Body of pancreas (tissue), 4 donors: ENCODE measurements around the gene MKI67. TPM values are rescaled to one million over a fixed set of nuclear protein-coding genes. Genes with fewer than 3 reads are reported as not detected.

Experiments used
- ATAC-seq: fragments of 150-250 bp; one replicate; pipeline ENCODE4 v1.9.1; 2016
- DNase-seq, 4 donors: peaks; one replicate each; pipeline ENCODE4 v3.0.0-alpha.2; 2019
- H3K27ac ChIP-seq, 4 donors: fragments of 200-600 bp; sonication (generic); 1 replicate in 3 of 4; 2 replicates in 1 of 4; pipeline versions ENCODE4 v1.5.1 to v1.6.1; 2016 to 2019; ENCODE audit warnings: mild to moderate bottlenecking in 1 of 4, mixed read lengths in 1 of 4, moderate library complexity in 1 of 4
- H3K27me3 ChIP-seq, 2 donors: fragments of 200-600 bp; sonication (generic); one replicate each; pipeline ENCODE4 v1.6.0; 2016; ENCODE audit warnings: mild to moderate bottlenecking in 1 of 2
- H3K36me3 ChIP-seq, 2 donors: fragments of 200-600 bp; sonication (generic); replicated peaks in 1 of 2; 2 replicates each; pipeline ENCODE4 v1.5.1; 2016; ENCODE audit warnings: low read depth in 2 of 2; ENCODE audit not compliant: insufficient read depth in 1 of 2
- H3K4me1 ChIP-seq: fragments of 200-600 bp; sonication (generic); one replicate; pipeline ENCODE4 v1.6.0; 2016
- H3K4me3 ChIP-seq, 2 donors: fragments of 200-600 bp; sonication (generic); 1 replicate in 1 of 2; 2 replicates in 1 of 2; pipeline ENCODE4 v1.5.1; 2016 to 2019
- H3K9me3 ChIP-seq, 3 donors: fragments of 200-600 bp; sonication (generic); 1 replicate in 2 of 3; 2 replicates in 1 of 3; pipeline ENCODE4 v1.5.1; 2016
- POLR2A ChIP-seq, 3 donors: fragments of 450-650 bp; IDR thresholded peaks; one replicate each; pipeline ENCODE4 v1.6.1; 2016; ENCODE audit warnings: antibody characterized with exemption in 3 of 3, mild to moderate bottlenecking in 2 of 3
- WGBS, 2 donors: methylation state at CpG; one replicate each; pipeline ENCODE4 v1.1.5; 2017; 5-methylcytosine and 5-hydroxymethylcytosine counted together
- intact Hi-C: fragments of 100-400 bp; cut with DNase I; formaldehyde crosslinking; loops from one replicate; pipeline ENCODE4 v1.15.1; 2023
- total RNA-seq, 2 donors: library from RNA; depleted of rRNA; stranded (reverse); fragments of >200 nt; gene quantifications; one replicate each; pipeline ENCODE4 v1.1.0, GENCODE V29; 2016
- TF ChIP-seq, protein P1 (sequence below), 7 experiments: fragments of 450-650 bp in 4 of 7; fragments of 200-600 bp in 3 of 7; sonication (generic) in 3 of 7; IDR thresholded peaks; one replicate each; pipeline ENCODE4 v1.5.1; 2016 to 2019; ENCODE audit warnings: antibody characterized with exemption in 7 of 7

MKI67 gene
- total RNA-seq, 2 donors from 2014 or later: under 0.01 to 0.33 TPM

DNA sequence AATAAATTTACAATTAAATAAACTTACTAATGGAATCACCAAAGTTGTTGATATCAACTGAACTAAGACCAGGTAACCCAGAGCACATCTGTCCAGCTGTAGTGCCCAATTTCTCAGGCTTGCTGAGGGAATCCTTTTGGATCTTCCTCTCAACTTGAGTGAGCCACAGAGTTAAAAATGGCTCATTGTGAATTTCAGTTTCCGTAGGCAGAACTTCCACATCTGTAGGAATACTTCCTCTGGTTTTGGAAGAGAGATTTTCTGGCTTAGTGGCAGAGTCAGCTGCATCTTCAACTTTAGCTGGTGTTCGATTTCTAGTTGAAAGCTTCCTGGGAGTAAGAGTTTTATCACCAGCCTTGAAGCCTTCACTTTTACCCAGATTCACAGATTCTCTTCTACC, 11.3 kb downstream of the MKI67 start:
- TF ChIP-seq POLR2A (IDR thresholded peaks at IDR 0.05): no peak
- TF ChIP-seq, protein P1, sequence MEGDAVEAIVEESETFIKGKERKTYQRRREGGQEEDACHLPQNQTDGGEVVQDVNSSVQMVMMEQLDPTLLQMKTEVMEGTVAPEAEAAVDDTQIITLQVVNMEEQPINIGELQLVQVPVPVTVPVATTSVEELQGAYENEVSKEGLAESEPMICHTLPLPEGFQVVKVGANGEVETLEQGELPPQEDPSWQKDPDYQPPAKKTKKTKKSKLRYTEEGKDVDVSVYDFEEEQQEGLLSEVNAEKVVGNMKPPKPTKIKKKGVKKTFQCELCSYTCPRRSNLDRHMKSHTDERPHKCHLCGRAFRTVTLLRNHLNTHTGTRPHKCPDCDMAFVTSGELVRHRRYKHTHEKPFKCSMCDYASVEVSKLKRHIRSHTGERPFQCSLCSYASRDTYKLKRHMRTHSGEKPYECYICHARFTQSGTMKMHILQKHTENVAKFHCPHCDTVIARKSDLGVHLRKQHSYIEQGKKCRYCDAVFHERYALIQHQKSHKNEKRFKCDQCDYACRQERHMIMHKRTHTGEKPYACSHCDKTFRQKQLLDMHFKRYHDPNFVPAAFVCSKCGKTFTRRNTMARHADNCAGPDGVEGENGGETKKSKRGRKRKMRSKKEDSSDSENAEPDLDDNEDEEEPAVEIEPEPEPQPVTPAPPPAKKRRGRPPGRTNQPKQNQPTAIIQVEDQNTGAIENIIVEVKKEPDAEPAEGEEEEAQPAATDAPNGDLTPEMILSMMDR (IDR thresholded peaks at IDR 0.05): no peak
- WGBS, 2 donors: 87 to 100% methylated on average over 2 of the region's 2 CpGs
- ATAC-seq (no peak), DNase-seq (no peak)
- intact Hi-C loops: no loop called here
- Histone ChIP-seq H3K4me1 (no peaks in the 10 kb centered on the region), H3K27ac (no peak overlapping the region), H3K36me3 (no peaks in the 10 kb centered on the region), H3K27me3 (no peaks in the 10 kb centered on the region), H3K4me3 (no peak overlapping the region), H3K9me3 (no peaks in the 10 kb centered on the region)

DNA sequence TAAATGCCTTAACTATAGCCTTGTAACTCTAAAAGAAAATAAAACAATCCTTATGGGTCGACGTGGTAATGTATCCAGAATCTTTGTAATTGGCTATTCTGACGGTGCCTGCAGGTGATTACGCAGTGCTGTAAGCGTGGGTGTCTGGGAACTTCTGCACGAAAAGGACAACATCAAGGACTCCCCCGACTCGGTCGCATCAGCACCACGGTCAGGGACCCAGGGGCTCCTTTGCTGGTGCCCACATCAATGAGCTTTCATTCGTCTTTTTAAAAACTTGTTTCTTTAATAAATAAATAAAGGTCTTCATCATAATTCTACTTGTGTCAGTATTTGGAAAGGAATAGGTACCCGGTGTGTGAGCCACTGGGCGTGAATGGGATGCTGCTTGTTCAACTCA, 13.2 kb downstream of the MKI67 start:
- H3K4me1 ChIP-seq: no peaks in the 10 kb centered on the region
- H3K27me3 ChIP-seq: no peaks in the 10 kb centered on the region
- intact Hi-C loops: no loop called here
- no peak for DNase-seq
- H3K9me3 ChIP-seq: no peaks in the 10 kb centered on the region
- ATAC-seq: no peak
- no peak overlapping the region for H3K27ac ChIP-seq
- H3K36me3 ChIP-seq: no peaks in the 10 kb centered on the region
- no peak for TF ChIP-seq POLR2A (IDR thresholded peaks at IDR 0.05)
- TF ChIP-seq, protein P1 (IDR thresholded peaks at IDR 0.05): no peak
- 94 to 96% methylated on average over 13 of the region's 13 CpGs for WGBS, 2 donors
- H3K4me3 ChIP-seq: no peak overlapping the region

DNA sequence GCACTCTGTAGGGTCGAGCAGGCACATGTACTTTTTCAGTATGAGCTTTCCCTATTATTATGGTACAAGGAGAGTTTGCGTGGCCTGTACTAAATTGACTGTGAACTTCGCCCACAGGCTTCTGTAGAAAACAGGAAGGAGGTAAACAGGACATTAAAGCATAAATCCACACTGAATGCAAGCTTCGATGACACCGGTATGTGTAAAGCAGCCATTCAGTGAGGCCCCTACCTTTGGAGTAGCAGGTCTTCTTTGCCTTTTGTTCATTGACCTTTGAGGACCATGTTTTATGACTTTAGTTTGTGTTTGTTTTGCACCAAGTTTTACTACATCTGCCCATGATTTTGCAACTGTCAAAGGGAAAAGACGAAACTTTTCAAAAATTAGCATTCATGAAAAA, 14.5 kb downstream of the MKI67 start:
- intact Hi-C loops: no loop called here
- TF ChIP-seq POLR2A (IDR thresholded peaks at IDR 0.05): no peak
- TF ChIP-seq, protein P1 (IDR thresholded peaks at IDR 0.05): no peak
- 89 to 98% methylated on average over 6 of the region's 6 CpGs for WGBS, 2 donors
- no peak overlapping the region for H3K27ac ChIP-seq
- ATAC-seq: no peak
- no peak overlapping the region for H3K4me3 ChIP-seq
- H3K4me1 ChIP-seq: no peaks in the 10 kb centered on the region
- DNase-seq: no peak
- H3K27me3 ChIP-seq: no peaks in the 10 kb centered on the region
- no peaks in the 10 kb centered on the region for H3K36me3 ChIP-seq
- no peaks in the 10 kb centered on the region for H3K9me3 ChIP-seq

DNA sequence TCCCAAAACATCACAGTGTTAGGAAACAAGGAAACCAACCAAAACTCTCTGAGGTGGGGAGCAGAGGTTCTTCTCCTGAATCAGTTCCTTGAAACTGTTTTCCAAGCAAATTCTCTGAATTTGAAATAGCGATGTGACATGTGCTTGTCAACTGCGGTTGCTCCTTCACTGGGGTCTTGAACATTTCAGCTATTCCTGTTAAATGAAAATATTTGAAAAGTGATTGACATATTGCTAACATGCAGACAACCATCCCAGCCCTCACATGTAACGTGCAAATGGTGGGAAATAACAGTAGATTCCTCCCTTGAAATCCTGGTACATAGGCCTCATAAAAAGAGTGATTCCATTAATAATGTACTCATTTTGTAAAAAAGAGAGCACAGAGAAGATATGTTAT, 15.9 kb downstream of the MKI67 start:
- Histone ChIP-seq H3K36me3 (no peaks in the 10 kb centered on the region), H3K27ac (no peak overlapping the region), H3K4me3 (no peak overlapping the region), H3K4me1 (no peaks in the 10 kb centered on the region), H3K9me3 (no peaks in the 10 kb centered on the region), H3K27me3 (no peaks in the 10 kb centered on the region)
- no peak for ATAC-seq
- no peak for TF ChIP-seq POLR2A (IDR thresholded peaks at IDR 0.05)
- TF ChIP-seq, protein P1 (IDR thresholded peaks at IDR 0.05): no peak
- 96 to 97% methylated on average over 3 of the region's 3 CpGs for WGBS, 2 donors
- intact Hi-C loops: no loop called here
- DNase-seq: no peak

DNA sequence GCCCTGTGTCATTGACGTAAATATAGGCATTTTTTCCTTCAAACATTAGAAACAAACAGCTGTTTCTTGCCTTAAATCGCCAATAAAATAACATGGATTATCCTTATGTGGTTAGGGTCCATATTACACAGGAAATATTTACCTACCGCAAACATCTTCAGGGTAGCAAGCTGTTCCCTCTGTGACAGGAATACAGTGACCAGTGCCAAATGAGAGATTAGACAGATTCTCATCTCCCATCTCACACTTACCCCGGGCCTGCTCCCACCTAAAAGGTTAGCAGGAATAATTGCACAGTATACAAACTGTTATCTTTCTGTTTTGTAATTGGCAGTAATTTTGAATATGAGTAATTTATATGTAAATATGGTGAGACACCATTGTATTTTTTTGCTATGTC, 16.5 kb downstream of the MKI67 start:
- H3K27me3 ChIP-seq: no peaks in the 10 kb centered on the region
- no peaks in the 10 kb centered on the region for H3K4me1 ChIP-seq
- ATAC-seq (no peak), DNase-seq (no peak)
- no peak overlapping the region for H3K4me3 ChIP-seq
- H3K36me3 ChIP-seq: no peaks in the 10 kb centered on the region
- 90 to 96% methylated on average over 4 of the region's 4 CpGs for WGBS, 2 donors
- intact Hi-C loops: no loop called here
- TF ChIP-seq POLR2A (IDR thresholded peaks at IDR 0.05): no peak
- TF ChIP-seq, protein P1 (IDR thresholded peaks at IDR 0.05): no peak
- H3K27ac ChIP-seq: no peak overlapping the region
- no peaks in the 10 kb centered on the region for H3K9me3 ChIP-seq
